GM19043 (cell line): ENCODE data around the gene PCDHB12.
"Not testable (repeated sequence)": the region's sequence is repeated elsewhere in the genome, so short reads cannot be mapped to it uniquely, and the experiment has no call there.

Experiments
- ATAC-seq: cut with Tn5 transposase; IDR thresholded peaks from one replicate; pipeline ENCODE4 v1.9.1; 2021; ENCODE audit warnings: low read depth; ENCODE audit not compliant: unreplicated experiment

PCDHB12 gene

GRCh38 chr5:141208478-141208877 is at the start of gene PCDHB12:
PCDHB12 (plus strand) TSS chr5:141208719; CDS start chr5:141208908, 189 bp downstream.
- no peak for ATAC-seq

GRCh38 chr5:141172381-141173204 is 35.9 kb upstream of the PCDHB12 start, which contains the start of gene PCDHB7:
PCDHB7 (plus strand) TSS chr5:141172644; CDS start chr5:141172836, 192 bp downstream.
- ATAC-seq: no peak

GRCh38 chr5:141174291-141175104 is 34.0 kb upstream of the PCDHB12 start:
- not testable (repeated sequence) for ATAC-seq

- ATAC-seq: no peak
Measured at GRCh38 chr5:141175933-141176332, 32.6 kb upstream of the PCDHB12 start.

GRCh38 chr5:141177577-141178191 is 30.8 kb upstream of the PCDHB12 start, which contains the start of gene PCDHB8:
PCDHB8 (plus strand) TSS chr5:141177790; CDS start chr5:141178035, 245 bp downstream.
- not testable (repeated sequence) for ATAC-seq

- not testable (repeated sequence) for ATAC-seq
Measured at GRCh38 chr5:141179371-141179770, 29.1 kb upstream of the PCDHB12 start.

- not testable (repeated sequence) for ATAC-seq
Measured at GRCh38 chr5:141179876-141180275, 28.6 kb upstream of the PCDHB12 start.

GRCh38 chr5:141180313-141180712 is 28.2 kb upstream of the PCDHB12 start:
- ATAC-seq: no peak

- ATAC-seq: no peak
Measured at GRCh38 chr5:141182248-141182647, 26.3 kb upstream of the PCDHB12 start, which contains the start of gene PCDHB16. PCDHB16 (plus strand) TSS chr5:141182387; CDS start chr5:141182560, 173 bp downstream.

- not testable (repeated sequence) for ATAC-seq
Measured at GRCh38 chr5:141184117-141184855, 24.2 kb upstream of the PCDHB12 start.

- no peak for ATAC-seq
Measured at GRCh38 chr5:141186897-141187512, 21.5 kb upstream of the PCDHB12 start, which contains the start of gene PCDHB9. PCDHB9 (plus strand) TSS chr5:141187161; CDS start chr5:141187319, 158 bp downstream.

- not testable (repeated sequence) for ATAC-seq
Measured at GRCh38 chr5:141188682-141189081, 19.8 kb upstream of the PCDHB12 start.

GRCh38 chr5:141189131-141189530 is 19.4 kb upstream of the PCDHB12 start:
- not testable (repeated sequence) for ATAC-seq

GRCh38 chr5:141192110-141192725 is 16.3 kb upstream of the PCDHB12 start, which contains the start of gene PCDHB10:
PCDHB10 (plus strand) TSS chr5:141192353; CDS start chr5:141192553, 200 bp downstream.
- ATAC-seq: no peak

GRCh38 chr5:141194332-141194731 is 14.2 kb upstream of the PCDHB12 start:
- ATAC-seq: not testable (repeated sequence)

GRCh38 chr5:141196363-141196762 is 12.2 kb upstream of the PCDHB12 start:
- no peak for ATAC-seq

- no peak for ATAC-seq
Measured at GRCh38 chr5:141199359-141200235, 8.9 kb upstream of the PCDHB12 start, which contains the start of gene PCDHB11. PCDHB11 (plus strand) TSS chr5:141199627; CDS start chr5:141199775, 148 bp downstream.

GRCh38 chr5:141201126-141201525 is 7.4 kb upstream of the PCDHB12 start:
- ATAC-seq: not testable (repeated sequence)
